Measurements from ENCODE around the gene TMEM161B.
"Not testable (repeated sequence)": the region's sequence is repeated elsewhere in the genome, so short reads cannot be mapped to it uniquely, and the experiment has no call there.

TMEM161B gene

GRCh38 chr5:88269222-88269771, 652 bp upstream of the TMEM161B start:
- no peaks in the 10 kb centered on the region for H3K27me3 ChIP-seq (ENCODE audit: insufficient read depth, low read length, poor library complexity, severe bottlenecking)
- peaks cover 58% of the 10 kb centered on the region for H3K4me1 ChIP-seq (ENCODE audit: insufficient read depth, low read length, poor library complexity, severe bottlenecking)
- no peaks in the 10 kb centered on the region; the same call in 1 of the 2 replicates for H3K36me3 ChIP-seq (ENCODE audit: insufficient read depth, low read length)
- H3K9ac ChIP-seq (ENCODE audit: low read depth, low read length, poor library complexity, severe bottlenecking): peak overlapping the region; percentile 88
- peak overlapping the region; percentile 81 for H3K4me2 ChIP-seq (ENCODE audit: low read depth, low read length, poor library complexity, severe bottlenecking)
- H2AFZ ChIP-seq (ENCODE audit: low read length): peak overlapping the region; percentile 65
- H3K79me2 ChIP-seq (ENCODE audit: insufficient read depth, low read length): peaks cover 88% of the 10 kb centered on the region
- H3K9me3 ChIP-seq (ENCODE audit: insufficient read depth, low read depth, low read length): peaks cover 9% of the 10 kb centered on the region; the same call in 1 of the 2 replicates
- H4K20me1 ChIP-seq (ENCODE audit: insufficient read depth, low read length, poor library complexity, severe bottlenecking): peaks cover 54% of the 10 kb centered on the region
- H3K4me3 ChIP-seq (ENCODE audit: low read length, poor library complexity, severe bottlenecking): peak overlapping the region; percentile 83
- no peaks in the 10 kb centered on the region for H3K9me2 ChIP-seq (replicated peaks; ENCODE audit: low read depth, low read length)
- no peaks in the 10 kb centered on the region for H3F3A ChIP-seq (ENCODE audit: low read depth)
- no peak for TF ChIP-seq EZH2phosphoT487 (IDR thresholded peaks at IDR 0.05; ENCODE audit: borderline replicate concordance)
- TF ChIP-seq CTCF (conservative IDR thresholded peaks at IDR 0.05; ENCODE audit: low read length): no peak

- H3K27me3 ChIP-seq (ENCODE audit: insufficient read depth, low read length, poor library complexity, severe bottlenecking); H3K36me3 ChIP-seq (ENCODE audit: insufficient read depth, low read length); H3K4me2 ChIP-seq (ENCODE audit: low read depth, low read length, poor library complexity, severe bottlenecking); H3K4me3 ChIP-seq (ENCODE audit: low read length, poor library complexity, severe bottlenecking); H3F3A ChIP-seq (ENCODE audit: low read depth); H3K9me3 ChIP-seq (ENCODE audit: insufficient read depth, low read depth, low read length); H3K9ac ChIP-seq (ENCODE audit: low read depth, low read length, poor library complexity, severe bottlenecking); H2AFZ ChIP-seq (ENCODE audit: low read length); H3K9me2 ChIP-seq (replicated peaks; ENCODE audit: low read depth, low read length): not testable (repeated sequence)
- Histone ChIP-seq H3K79me2 (ENCODE audit: insufficient read depth, low read length) (peaks cover 94% of the 10 kb centered on the region), H4K20me1 (ENCODE audit: insufficient read depth, low read length, poor library complexity, severe bottlenecking) (peaks cover 49% of the 10 kb centered on the region), H3K4me1 (ENCODE audit: insufficient read depth, low read length, poor library complexity, severe bottlenecking) (peaks cover 41% of the 10 kb centered on the region)
Observed at GRCh38 chr5:88264565-88264964, 4.1 kb downstream of the TMEM161B start.

GRCh38 chr5:88263349-88263748, 5.3 kb downstream of the TMEM161B start:
- no peak overlapping the region for H3K4me3 ChIP-seq (ENCODE audit: low read length, poor library complexity, severe bottlenecking)
- no peaks in the 10 kb centered on the region; the same call in 1 of the 2 replicates for H3K36me3 ChIP-seq (ENCODE audit: insufficient read depth, low read length)
- peaks cover 98% of the 10 kb centered on the region for H3K79me2 ChIP-seq (ENCODE audit: insufficient read depth, low read length)
- no peak overlapping the region for H3K9ac ChIP-seq (ENCODE audit: low read depth, low read length, poor library complexity, severe bottlenecking)
- H4K20me1 ChIP-seq (ENCODE audit: insufficient read depth, low read length, poor library complexity, severe bottlenecking): peaks cover 52% of the 10 kb centered on the region
- peaks cover 9% of the 10 kb centered on the region; the same call in 1 of the 2 replicates for H3K9me3 ChIP-seq (ENCODE audit: insufficient read depth, low read depth, low read length)
- no peaks in the 10 kb centered on the region for H3K27me3 ChIP-seq (ENCODE audit: insufficient read depth, low read length, poor library complexity, severe bottlenecking)
- peak overlapping the region; percentile 31 for H3K4me2 ChIP-seq (ENCODE audit: low read depth, low read length, poor library complexity, severe bottlenecking)
- no peak overlapping the region for H2AFZ ChIP-seq (ENCODE audit: low read length)
- H3K4me1 ChIP-seq (ENCODE audit: insufficient read depth, low read length, poor library complexity, severe bottlenecking): peaks cover 41% of the 10 kb centered on the region
- TF ChIP-seq CTCF (conservative IDR thresholded peaks at IDR 0.05; ENCODE audit: low read length): no peak
- no peak for TF ChIP-seq EZH2phosphoT487 (IDR thresholded peaks at IDR 0.05; ENCODE audit: borderline replicate concordance)
- 0 out of 2 replicates have a peak, but pooled peaks cover 3% of the 10 kb centered on the region for H3F3A ChIP-seq (ENCODE audit: low read depth)
- H3K9me2 ChIP-seq (replicated peaks; ENCODE audit: low read depth, low read length): no peaks in the 10 kb centered on the region

GRCh38 chr5:88262116-88262515, 6.5 kb downstream of the TMEM161B start:
- H3K27me3 ChIP-seq (ENCODE audit: insufficient read depth, low read length, poor library complexity, severe bottlenecking): no peaks in the 10 kb centered on the region
- no peak overlapping the region for H3K9ac ChIP-seq (ENCODE audit: low read depth, low read length, poor library complexity, severe bottlenecking)
- H2AFZ ChIP-seq (ENCODE audit: low read length): no peak overlapping the region
- peak overlapping the region; percentile 31 for H3K4me2 ChIP-seq (ENCODE audit: low read depth, low read length, poor library complexity, severe bottlenecking)
- TF ChIP-seq EZH2phosphoT487 (IDR thresholded peaks at IDR 0.05; ENCODE audit: borderline replicate concordance): no peak
- TF ChIP-seq CTCF (conservative IDR thresholded peaks at IDR 0.05; ENCODE audit: low read length): no peak
- peaks cover 42% of the 10 kb centered on the region for H4K20me1 ChIP-seq (ENCODE audit: insufficient read depth, low read length, poor library complexity, severe bottlenecking)
- peaks cover 98% of the 10 kb centered on the region for H3K79me2 ChIP-seq (ENCODE audit: insufficient read depth, low read length)
- H3K9me3 ChIP-seq (ENCODE audit: insufficient read depth, low read depth, low read length): peaks cover 9% of the 10 kb centered on the region; the same call in 1 of the 2 replicates
- H3K36me3 ChIP-seq (ENCODE audit: insufficient read depth, low read length): no peaks in the 10 kb centered on the region; the same call in 1 of the 2 replicates
- H3K4me3 ChIP-seq (ENCODE audit: low read length, poor library complexity, severe bottlenecking): peak overlapping the region; percentile 7
- 0 out of 2 replicates have a peak, but pooled peaks cover 3% of the 10 kb centered on the region for H3F3A ChIP-seq (ENCODE audit: low read depth)
- H3K4me1 ChIP-seq (ENCODE audit: insufficient read depth, low read length, poor library complexity, severe bottlenecking): peaks cover 31% of the 10 kb centered on the region
- no peaks in the 10 kb centered on the region for H3K9me2 ChIP-seq (replicated peaks; ENCODE audit: low read depth, low read length)
